KMS-11 (cell line): ENCODE data around the gene FBXL12.

Source experiments
- H2AFZ ChIP-seq: fragments of 200-600 bp; sonication (generic); 2 replicates; pipeline ENCODE4 v1.6.1; 2016; ENCODE audit warnings: antibody characterized with exemption, mixed run types, low read depth
- H3K27ac ChIP-seq: fragments of 200-600 bp; sonication (generic); 2 replicates; pipeline ENCODE4 v1.6.1; 2016; ENCODE audit warnings: mild to moderate bottlenecking, mixed run types
- H3K27me3 ChIP-seq: fragments of 200-600 bp; sonication (generic); 2 replicates; pipeline ENCODE4 v1.6.1; 2017; ENCODE audit warnings: mild to moderate bottlenecking, low read depth, mixed run types, moderate library complexity; ENCODE audit not compliant: insufficient read depth
- H3K36me3 ChIP-seq: fragments of 200-600 bp; sonication (generic); 2 replicates; pipeline ENCODE4 v1.6.1; 2017; ENCODE audit warnings: mild to moderate bottlenecking, mixed run types; ENCODE audit not compliant: insufficient read depth
- H3K4me1 ChIP-seq: fragments of 200-600 bp; sonication (generic); 2 replicates; pipeline ENCODE4 v1.6.1; 2016; ENCODE audit warnings: mild to moderate bottlenecking, low read depth, mixed run types; ENCODE audit not compliant: poor library complexity, severe bottlenecking
- H3K4me2 ChIP-seq: fragments of 200-600 bp; sonication (generic); 2 replicates; pipeline ENCODE4 v1.7.0; 2016; ENCODE audit warnings: mild to moderate bottlenecking, mixed run types
- H3K4me3 ChIP-seq: fragments of 200-600 bp; sonication (generic); IDR thresholded peaks from 2 replicates; pipeline ENCODE4 v1.6.1; 2017; ENCODE audit warnings: low read depth, low read length, mixed read lengths; ENCODE audit not compliant: insufficient read depth
- H3K79me2 ChIP-seq: fragments of 200-600 bp; sonication (generic); 2 replicates; pipeline ENCODE4 v1.6.1; 2016; ENCODE audit warnings: low read depth, mixed run types; ENCODE audit not compliant: insufficient read depth
- H3K9ac ChIP-seq: fragments of 200-600 bp; sonication (generic); 2 replicates; pipeline ENCODE4 v1.6.1; 2016; ENCODE audit warnings: mild to moderate bottlenecking, mixed run types
- H4K20me1 ChIP-seq: fragments of 200-600 bp; sonication (generic); 2 replicates; pipeline ENCODE4 v1.6.1; 2016; ENCODE audit warnings: mild to moderate bottlenecking, mixed run types; ENCODE audit not compliant: insufficient read depth
- CTCF ChIP-seq: fragments of 200-600 bp; sonication (generic); conservative IDR thresholded peaks from 2 replicates; pipeline ENCODE4 v1.6.1; 2017; ENCODE audit warnings: low read depth, mild to moderate bottlenecking, antibody characterized with exemption, low read length, moderate library complexity, mixed read lengths

The FBXL12 gene

GRCh38 chr19:9835507-9835949, 16.6 kb upstream of the FBXL12 start:
- Histone ChIP-seq H3K27ac (no peak overlapping the region; the same call in 1 of the 2 replicates), H3K4me2 (peak overlapping the region; percentile 74), H3K27me3 (no peaks in the 10 kb centered on the region), H3K36me3 (peaks cover 3% of the 10 kb centered on the region; the same call in 1 of the 2 replicates), H3K4me1 (peaks cover 6% of the 10 kb centered on the region), H4K20me1 (no peaks in the 10 kb centered on the region), H3K4me3 (no peak overlapping the region), H2AFZ (peak overlapping the region; percentile 30), H3K9ac (peak overlapping the region; percentile 44; the same call in 1 of the 2 replicates), H3K79me2 (peaks cover 40% of the 10 kb centered on the region; the same call in 1 of the 2 replicates)
- TF ChIP-seq CTCF, result no peak; the same call in 1 of the 2 replicates

- Histone ChIP-seq H3K4me2 (peak within 1 kb of the TSS; percentile 74), H3K4me1 (peaks cover 6% of the 10 kb centered on the region), H3K79me2 (peaks cover 46% of the 10 kb centered on the region), H3K27ac (no peak within 1 kb of the TSS; the same call in 1 of the 2 replicates), H3K36me3 (peaks cover 3% of the 10 kb centered on the region; the same call in 1 of the 2 replicates), H3K4me3 (no peak within 1 kb of the TSS), H4K20me1 (no peaks in the 10 kb centered on the region), H3K27me3 (no peaks in the 10 kb centered on the region), H3K9ac (peak within 1 kb of the TSS; percentile 44; the same call in 1 of the 2 replicates), H2AFZ (peak within 1 kb of the TSS; percentile 69)
- TF ChIP-seq CTCF, result peak; percentile 33; the same call in 1 of the 2 replicates
Measured at GRCh38 chr19:9834726-9835506, 16.0 kb upstream of the FBXL12 start, which contains the start of gene PIN1. PIN1 (plus strand) TSS chr19:9835318; CDS start chr19:9835345, 27 bp downstream.

GRCh38 chr19:9834307-9834725, 15.4 kb upstream of the FBXL12 start:
- Histone ChIP-seq H3K27me3 (no peaks in the 10 kb centered on the region), H2AFZ (no peak overlapping the region), H3K79me2 (peaks cover 50% of the 10 kb centered on the region), H4K20me1 (no peaks in the 10 kb centered on the region), H3K4me2 (no peak overlapping the region), H3K4me1 (peaks cover 11% of the 10 kb centered on the region), H3K27ac (no peak overlapping the region), H3K9ac (no peak overlapping the region), H3K36me3 (0 out of 2 replicates have a peak, but pooled peaks cover 3% of the 10 kb centered on the region), H3K4me3 (no peak overlapping the region)
- TF ChIP-seq CTCF, result no peak

GRCh38 chr19:9828551-9829063, 9.7 kb upstream of the FBXL12 start:
- H3K27ac ChIP-seq, result no peak overlapping the region
- H2AFZ ChIP-seq, result no peak overlapping the region

More at GRCh38 chr19:9828551-9829063, 9.7 kb upstream of the FBXL12 start:
- H3K4me3 ChIP-seq, result no peak overlapping the region
- H3K79me2 ChIP-seq, result peaks cover 64% of the 10 kb centered on the region
- H3K36me3 ChIP-seq, result peaks cover 3% of the 10 kb centered on the region; the same call in 1 of the 2 replicates
- peak overlapping the region; percentile 64; the same call in 1 of the 2 replicates for H3K9ac ChIP-seq
- H3K27me3 ChIP-seq, result no peaks in the 10 kb centered on the region
- H4K20me1 ChIP-seq, result no peaks in the 10 kb centered on the region
- H3K4me1 ChIP-seq, result peaks cover 39% of the 10 kb centered on the region
- peak overlapping the region; percentile 79 for H3K4me2 ChIP-seq
- TF ChIP-seq CTCF, result no peak
